ENCODE results near the gene YEATS2.
"Not testable (repeated sequence)": the region's sequence is repeated elsewhere in the genome, so short reads cannot be mapped to it uniquely, and the experiment has no call there.

Gene YEATS2

DNA sequence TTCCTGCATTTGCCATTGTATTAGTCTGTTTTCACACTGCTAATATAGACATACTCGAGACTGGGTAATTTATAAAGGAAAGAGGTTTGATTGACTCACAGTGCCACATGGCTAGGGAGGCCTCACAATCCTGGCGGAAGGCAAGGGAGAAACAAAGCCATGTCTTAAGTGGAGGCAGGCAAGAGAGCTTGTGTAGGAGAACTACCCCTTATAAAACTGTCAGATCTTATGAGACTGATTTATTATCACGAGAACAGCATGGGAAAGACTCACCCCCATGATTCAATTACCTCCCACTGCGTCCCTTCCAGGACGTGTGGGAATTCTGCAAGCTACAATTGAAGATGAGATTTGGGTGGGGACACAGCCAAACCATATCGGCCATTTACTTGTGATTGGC is 27.8 kb downstream of the YEATS2 start:
- no peak for DNase-seq (ENCODE audit: insufficient read length)
- no peak for TF ChIP-seq TAF1 (IDR thresholded peaks at IDR 0.05; ENCODE audit: borderline replicate concordance, low read depth, low read length)
- TF ChIP-seq POLR2A (IDR thresholded peaks at IDR 0.05; ENCODE audit: low read depth, low read length), result no peak
- no peak for TF ChIP-seq POLR2AphosphoS5 (IDR thresholded peaks at IDR 0.05; ENCODE audit: low read depth, low read length)
- no peak for FAIRE-seq

DNA sequence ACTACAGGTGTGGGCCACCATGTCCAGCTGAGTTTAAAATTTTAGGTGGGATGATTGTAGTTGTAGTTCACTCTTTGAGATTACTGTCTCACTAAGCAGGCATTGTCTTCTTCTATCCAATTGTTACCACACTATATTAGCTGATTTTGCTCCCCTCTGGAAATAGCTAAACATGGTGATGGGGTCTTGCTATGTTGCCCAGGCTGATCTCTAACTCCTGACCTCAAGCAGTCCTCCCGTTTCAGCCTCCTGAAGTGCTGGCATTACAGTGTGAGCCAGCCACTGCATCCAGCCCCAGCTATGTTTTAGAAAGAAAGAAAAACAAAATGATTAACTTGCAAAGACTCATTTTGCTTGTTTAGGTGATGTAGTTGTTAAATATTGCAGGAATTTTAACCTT is 30.6 kb downstream of the YEATS2 start:
- TF ChIP-seq TAF1 (IDR thresholded peaks at IDR 0.05; ENCODE audit: borderline replicate concordance, low read depth, low read length) (no peak), POLR2A (IDR thresholded peaks at IDR 0.05; ENCODE audit: low read depth, low read length) (no peak), POLR2AphosphoS5 (IDR thresholded peaks at IDR 0.05; ENCODE audit: low read depth, low read length) (no peak)
- DNase-seq (ENCODE audit: insufficient read length) (no peak), FAIRE-seq (peak; percentile 65)

DNA sequence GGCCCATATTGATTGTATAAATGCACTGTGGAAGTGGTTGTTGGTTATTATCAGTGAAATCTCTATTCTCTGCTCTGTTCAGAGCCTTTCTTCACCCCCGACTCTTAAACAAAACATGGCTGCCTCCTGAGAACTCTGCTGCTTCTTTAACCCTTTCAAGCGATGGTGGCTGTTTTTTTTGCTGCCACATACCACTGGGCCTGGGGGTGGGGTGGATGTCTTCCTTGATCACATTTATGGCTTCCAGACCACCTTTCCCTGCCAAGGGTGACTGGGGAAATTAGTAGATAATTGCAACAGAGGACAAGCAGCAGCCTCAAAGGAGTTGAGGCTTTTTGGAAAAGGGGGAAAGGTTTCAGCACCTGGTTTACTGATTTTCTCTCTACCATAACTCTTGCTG is 32.8 kb downstream of the YEATS2 start:
- TF ChIP-seq TAF1 (IDR thresholded peaks at IDR 0.05; ENCODE audit: borderline replicate concordance, low read depth, low read length) (no peak), POLR2AphosphoS5 (IDR thresholded peaks at IDR 0.05; ENCODE audit: low read depth, low read length) (no peak), POLR2A (IDR thresholded peaks at IDR 0.05; ENCODE audit: low read depth, low read length) (no peak)
- DNase-seq (ENCODE audit: insufficient read length) (no peak), FAIRE-seq (no peak)

DNA sequence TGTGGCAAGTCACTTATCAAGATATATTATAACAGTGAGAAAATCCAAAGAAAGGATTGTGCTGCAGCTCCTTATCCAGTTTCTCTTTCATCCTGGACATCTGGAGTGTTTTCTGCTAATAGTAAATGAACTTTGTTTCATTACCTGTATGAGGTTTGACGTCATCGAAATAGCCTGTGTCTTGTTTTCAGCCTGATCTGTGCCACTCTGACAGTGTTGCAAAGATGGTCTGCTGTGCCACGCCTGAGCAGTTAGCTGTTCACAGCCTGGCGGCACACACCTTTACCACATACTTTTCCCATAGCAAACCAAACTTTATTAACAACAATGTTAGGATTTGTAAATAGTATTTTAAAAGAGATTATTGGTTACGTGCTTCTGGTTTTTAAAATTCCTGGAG is 34.0 kb downstream of the YEATS2 start:
- FAIRE-seq (no peak), DNase-seq (ENCODE audit: insufficient read length) (no peak)
- TF ChIP-seq TAF1 (IDR thresholded peaks at IDR 0.05; ENCODE audit: borderline replicate concordance, low read depth, low read length) (no peak), POLR2AphosphoS5 (IDR thresholded peaks at IDR 0.05; ENCODE audit: low read depth, low read length) (no peak), POLR2A (IDR thresholded peaks at IDR 0.05; ENCODE audit: low read depth, low read length) (no peak)

DNA sequence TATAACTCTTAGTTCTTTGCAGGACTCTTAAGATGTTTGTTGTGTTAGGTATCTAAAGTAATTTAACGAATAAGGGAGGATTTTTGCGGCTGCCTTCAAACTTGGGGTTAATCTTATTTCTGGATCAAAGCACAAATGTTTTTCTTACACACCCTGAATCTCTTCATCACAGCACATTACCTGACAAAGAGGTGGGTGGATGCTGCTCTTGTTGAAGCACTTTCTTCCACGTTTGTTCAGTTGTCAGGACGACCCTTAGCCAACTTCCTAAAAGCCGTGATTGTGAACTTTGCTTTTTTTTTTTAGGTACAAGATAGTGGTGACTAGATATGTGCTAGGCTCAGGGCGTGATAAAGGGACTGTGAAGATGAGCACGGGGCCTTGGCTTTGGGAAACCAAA is 36.0 kb downstream of the YEATS2 start:
- no peak for DNase-seq (ENCODE audit: insufficient read length)
- TF ChIP-seq POLR2A (IDR thresholded peaks at IDR 0.05; ENCODE audit: low read depth, low read length) (no peak), POLR2AphosphoS5 (IDR thresholded peaks at IDR 0.05; ENCODE audit: low read depth, low read length) (no peak), TAF1 (IDR thresholded peaks at IDR 0.05; ENCODE audit: borderline replicate concordance, low read depth, low read length) (no peak)
- FAIRE-seq, result no peak

DNA sequence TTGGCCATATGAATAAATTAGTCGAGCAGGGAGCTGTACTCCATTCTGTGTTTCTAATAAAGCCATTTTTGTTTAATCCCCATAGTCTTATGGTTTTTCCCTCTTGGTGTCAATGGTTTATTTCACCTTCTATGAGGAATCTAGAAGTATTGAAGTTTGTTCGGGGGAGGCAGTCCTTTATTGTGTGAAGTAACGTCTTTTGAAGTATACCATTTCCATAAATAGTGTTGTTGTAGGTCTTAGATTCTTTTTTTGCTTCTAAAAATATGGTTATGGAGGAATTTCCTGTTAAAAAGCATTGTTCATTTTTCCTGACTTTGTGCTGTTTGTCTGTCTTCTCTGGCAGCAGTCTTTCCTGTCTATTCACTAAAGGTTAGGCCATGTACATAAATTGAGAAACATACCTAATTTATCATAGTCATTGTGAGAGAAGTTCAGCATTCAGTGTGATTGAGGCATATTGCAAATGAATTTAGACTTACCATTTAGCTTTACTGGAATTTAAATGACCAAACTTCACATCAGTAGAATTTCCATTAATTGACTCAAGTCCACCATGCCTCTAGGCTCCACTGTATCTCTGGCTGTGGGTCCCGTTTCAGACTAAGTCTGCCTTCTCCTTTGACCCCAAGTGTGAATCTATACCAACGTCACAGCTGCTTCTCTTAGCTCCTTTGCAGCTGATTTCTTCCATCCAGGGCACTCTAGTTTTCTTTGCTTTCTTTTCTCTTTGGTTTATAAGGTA is 37.3 kb downstream of the YEATS2 start:
- FAIRE-seq (no peak), DNase-seq (ENCODE audit: insufficient read length) (no peak)
- no peak for TF ChIP-seq POLR2AphosphoS5 (IDR thresholded peaks at IDR 0.05; ENCODE audit: low read depth, low read length)

DNA sequence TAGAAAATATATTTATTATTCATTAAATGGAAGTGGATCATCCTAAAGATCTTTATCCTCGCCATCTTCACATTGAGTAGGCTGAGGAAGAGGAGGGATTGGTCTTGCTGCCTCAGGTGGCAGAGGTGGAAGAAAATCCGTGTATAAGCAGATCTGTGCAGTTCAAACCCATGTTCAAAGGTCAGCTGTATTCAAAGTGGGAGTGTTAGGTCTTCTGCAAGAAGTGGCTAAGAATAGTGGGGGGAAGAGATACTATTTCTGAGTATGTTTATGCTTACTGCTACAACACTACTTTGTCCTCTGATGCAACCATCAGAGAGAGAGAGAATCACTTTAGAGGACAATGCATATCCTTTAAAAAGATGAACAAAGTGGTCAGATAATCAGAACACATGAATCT is 39.5 kb downstream of the YEATS2 start:
- TF ChIP-seq POLR2AphosphoS5 (IDR thresholded peaks at IDR 0.05; ENCODE audit: low read depth, low read length) (no peak), POLR2A (IDR thresholded peaks at IDR 0.05; ENCODE audit: low read depth, low read length) (no peak), TAF1 (IDR thresholded peaks at IDR 0.05; ENCODE audit: borderline replicate concordance, low read depth, low read length) (no peak)
- DNase-seq (ENCODE audit: insufficient read length), result no peak
- FAIRE-seq, result no peak

DNA sequence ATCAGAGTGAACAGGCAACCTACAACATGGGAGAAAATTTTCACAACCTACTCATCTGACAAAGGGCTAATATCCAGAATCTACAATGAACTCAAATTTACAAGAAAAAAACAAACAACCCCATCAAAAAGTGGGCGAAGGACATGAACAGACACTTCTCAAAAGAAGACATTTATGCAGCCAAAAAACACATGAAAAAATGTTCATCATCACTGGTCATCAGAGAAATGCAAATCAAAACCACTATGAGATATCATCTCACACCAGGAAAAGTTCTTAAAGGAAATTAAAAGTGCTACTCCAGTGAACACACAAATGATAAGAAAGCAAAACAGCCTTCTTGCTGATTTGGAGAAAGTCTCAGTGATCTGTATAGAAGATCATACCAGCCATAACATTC is 42.6 kb downstream of the YEATS2 start:
- FAIRE-seq; DNase-seq (ENCODE audit: insufficient read length): not testable (repeated sequence)

DNA sequence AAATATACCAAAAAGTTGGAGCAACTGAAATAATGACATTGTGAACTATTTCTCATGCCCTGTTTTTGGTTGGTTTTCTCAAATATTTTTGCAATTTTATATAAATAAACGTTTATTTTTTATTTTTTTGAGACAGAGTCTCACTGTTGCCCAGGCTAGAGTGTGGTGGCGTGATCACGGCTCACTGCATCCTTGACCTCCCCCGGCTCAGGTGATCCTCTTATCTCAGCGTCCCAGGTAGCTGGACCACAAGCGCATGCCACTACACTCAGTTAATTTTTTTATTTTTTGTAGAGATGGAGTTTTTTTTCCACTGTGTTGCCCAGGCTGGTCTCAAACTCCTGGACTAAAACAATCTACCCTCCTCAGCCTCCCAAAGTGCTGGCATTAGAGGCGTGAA is 45.6 kb downstream of the YEATS2 start:
- DNase-seq (ENCODE audit: insufficient read length) (no peak), FAIRE-seq (no peak)
- no peak for TF ChIP-seq TAF1 (IDR thresholded peaks at IDR 0.05; ENCODE audit: borderline replicate concordance, low read depth, low read length)
- TF ChIP-seq POLR2A (IDR thresholded peaks at IDR 0.05; ENCODE audit: low read depth, low read length), result no peak
- TF ChIP-seq POLR2AphosphoS5 (IDR thresholded peaks at IDR 0.05; ENCODE audit: low read depth, low read length), result no peak

DNA sequence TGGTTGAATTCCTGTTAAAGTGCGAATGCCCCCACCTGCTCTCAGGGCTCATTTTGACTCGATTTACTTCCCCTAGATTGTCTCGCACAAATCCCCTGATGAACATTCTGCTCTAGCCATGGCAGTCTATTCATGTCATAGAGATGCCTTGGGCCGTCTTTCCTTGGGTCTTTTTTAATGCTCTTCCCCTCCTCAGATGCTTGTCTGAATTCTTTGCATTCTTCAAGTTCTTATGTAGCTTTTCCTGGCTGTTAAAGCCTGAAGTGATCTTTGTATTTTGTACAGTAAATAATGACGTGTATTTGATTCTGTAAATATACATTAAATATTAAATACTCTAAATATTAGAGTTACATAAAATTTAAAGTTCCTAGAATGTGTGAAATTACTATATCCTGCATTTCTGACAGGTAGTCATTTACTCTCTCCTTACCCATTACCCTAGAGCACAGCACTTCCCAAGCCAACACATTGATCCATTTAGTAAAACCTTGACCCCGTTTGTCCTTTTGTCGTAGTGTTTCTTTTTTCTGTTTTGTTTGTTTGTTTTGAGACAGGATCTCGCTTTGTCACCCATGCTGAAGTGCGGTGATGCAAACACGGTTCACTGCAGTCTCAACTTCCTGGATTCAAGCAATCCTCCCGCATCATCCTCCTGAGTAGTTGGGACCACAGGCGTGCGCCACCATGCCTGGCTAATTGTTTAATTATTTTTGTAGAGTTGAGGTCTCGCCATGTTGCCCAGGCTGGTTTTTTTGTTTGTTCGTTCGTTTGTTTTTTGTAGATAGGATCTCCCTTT is 47.9 kb downstream of the YEATS2 start:
- FAIRE-seq (no peak), DNase-seq (ENCODE audit: insufficient read length) (no peak)
- no peak for TF ChIP-seq POLR2A (IDR thresholded peaks at IDR 0.05; ENCODE audit: low read depth, low read length)
- no peak for TF ChIP-seq POLR2AphosphoS5 (IDR thresholded peaks at IDR 0.05; ENCODE audit: low read depth, low read length)
- no peak for TF ChIP-seq TAF1 (IDR thresholded peaks at IDR 0.05; ENCODE audit: borderline replicate concordance, low read depth, low read length)

DNA sequence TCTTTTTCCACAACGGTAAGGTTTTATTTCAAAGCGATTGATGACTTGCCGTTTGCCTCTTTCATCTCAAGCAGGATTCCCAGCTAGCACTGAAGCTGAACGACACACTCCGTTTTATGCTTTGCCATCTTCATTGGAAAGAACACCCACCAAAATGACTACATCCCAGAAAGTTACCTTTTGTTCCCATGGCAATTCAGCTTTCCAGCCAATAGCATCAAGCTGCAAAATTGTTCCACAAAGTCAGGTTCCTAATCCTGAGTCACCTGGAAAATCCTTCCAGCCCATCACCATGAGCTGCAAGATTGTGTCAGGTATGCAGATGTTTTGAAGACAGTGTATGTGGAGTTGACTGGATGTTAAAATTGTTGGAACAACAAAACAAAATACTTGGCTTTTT is 56.5 kb downstream of the YEATS2 start:
- FAIRE-seq (no peak), DNase-seq (ENCODE audit: insufficient read length) (no peak)
- no peak for TF ChIP-seq TAF1 (IDR thresholded peaks at IDR 0.05; ENCODE audit: borderline replicate concordance, low read depth, low read length)
- no peak for TF ChIP-seq POLR2A (IDR thresholded peaks at IDR 0.05; ENCODE audit: low read depth, low read length)
- no peak for TF ChIP-seq POLR2AphosphoS5 (IDR thresholded peaks at IDR 0.05; ENCODE audit: low read depth, low read length)

DNA sequence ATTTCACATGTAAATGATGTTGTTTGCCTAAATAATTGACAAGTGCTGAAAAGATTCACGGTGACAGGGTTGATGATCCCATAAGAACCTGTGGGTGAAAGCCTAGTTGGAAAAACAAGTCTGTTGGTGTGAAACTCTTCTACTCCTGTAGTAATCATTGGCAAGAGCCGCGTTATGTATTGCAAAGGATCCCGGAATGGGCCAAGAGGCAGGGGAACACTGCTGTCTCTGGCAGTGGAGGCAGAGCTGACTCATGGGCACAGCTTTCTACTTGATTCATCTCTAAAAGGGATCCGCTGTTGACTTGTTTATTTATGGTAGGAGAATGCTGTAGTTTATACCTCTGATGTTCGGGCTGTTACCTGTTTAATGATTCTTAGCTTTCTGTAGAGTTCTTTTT is 64.7 kb downstream of the YEATS2 start:
- FAIRE-seq, result no peak
- DNase-seq (ENCODE audit: insufficient read length), result no peak
- no peak for TF ChIP-seq POLR2A (IDR thresholded peaks at IDR 0.05; ENCODE audit: low read depth, low read length)
- no peak for TF ChIP-seq TAF1 (IDR thresholded peaks at IDR 0.05; ENCODE audit: borderline replicate concordance, low read depth, low read length)
- no peak for TF ChIP-seq POLR2AphosphoS5 (IDR thresholded peaks at IDR 0.05; ENCODE audit: low read depth, low read length)
